ENCODE results near the gene EDAR. TPM values are rescaled to one million over a fixed set of nuclear protein-coding genes. Genes with fewer than 3 reads are reported as not detected.

EDAR gene
- total RNA-seq, 1 donor from 2014 or later, result 5.5 TPM

DNA sequence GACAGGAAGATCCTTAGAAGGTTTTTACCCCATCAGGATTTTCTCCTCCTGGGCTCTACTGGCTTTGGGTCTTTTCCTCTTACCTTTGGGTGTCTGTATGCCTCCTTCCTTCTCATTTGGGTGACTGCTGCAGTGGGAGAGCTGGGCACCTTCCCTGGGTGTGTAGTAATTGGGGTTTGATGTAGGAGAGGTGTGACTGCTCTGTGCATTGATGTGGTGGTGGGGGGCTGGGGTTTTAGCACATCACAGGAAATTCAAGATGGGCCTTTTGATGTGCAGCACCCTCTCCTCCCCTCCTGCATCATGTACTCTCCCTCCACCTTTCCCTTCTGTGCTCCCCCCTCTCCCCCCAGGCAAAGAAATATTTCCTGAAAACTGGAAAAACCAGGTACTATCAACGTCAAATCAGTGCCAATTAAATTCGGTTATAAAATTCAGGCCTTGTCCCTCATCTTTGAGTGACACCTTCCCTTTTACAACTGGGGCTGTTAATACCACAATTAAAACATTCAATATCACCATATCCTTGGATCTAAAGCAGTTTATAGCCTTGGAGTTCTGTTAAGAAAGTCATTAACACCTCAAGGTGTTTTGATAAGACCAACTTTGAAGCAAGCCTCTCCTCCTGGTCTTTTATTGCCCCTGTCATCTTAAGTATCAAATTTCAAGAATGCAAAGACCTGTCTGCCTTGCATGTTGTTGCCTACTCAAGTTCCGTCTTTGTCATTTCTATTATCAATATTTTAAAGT lies 23.3 kb downstream of the EDAR start:
- peaks cover 63% of the 10 kb centered on the region for H3K4me1 Mint-ChIP-seq
- no peaks in the 10 kb centered on the region for H3K27me3 Mint-ChIP-seq (ENCODE audit: low read depth)
- H3K4me3 Mint-ChIP-seq, result no peak overlapping the region
- DNase-seq (ENCODE audit: low spot score in 2 of 2, unreplicated experiment in 2 of 2), result no peak
- H3K9me3 Mint-ChIP-seq, result no peaks in the 10 kb centered on the region
- peak overlapping the region; percentile 95 for H3K27ac Mint-ChIP-seq
- TF ChIP-seq, protein P1, sequence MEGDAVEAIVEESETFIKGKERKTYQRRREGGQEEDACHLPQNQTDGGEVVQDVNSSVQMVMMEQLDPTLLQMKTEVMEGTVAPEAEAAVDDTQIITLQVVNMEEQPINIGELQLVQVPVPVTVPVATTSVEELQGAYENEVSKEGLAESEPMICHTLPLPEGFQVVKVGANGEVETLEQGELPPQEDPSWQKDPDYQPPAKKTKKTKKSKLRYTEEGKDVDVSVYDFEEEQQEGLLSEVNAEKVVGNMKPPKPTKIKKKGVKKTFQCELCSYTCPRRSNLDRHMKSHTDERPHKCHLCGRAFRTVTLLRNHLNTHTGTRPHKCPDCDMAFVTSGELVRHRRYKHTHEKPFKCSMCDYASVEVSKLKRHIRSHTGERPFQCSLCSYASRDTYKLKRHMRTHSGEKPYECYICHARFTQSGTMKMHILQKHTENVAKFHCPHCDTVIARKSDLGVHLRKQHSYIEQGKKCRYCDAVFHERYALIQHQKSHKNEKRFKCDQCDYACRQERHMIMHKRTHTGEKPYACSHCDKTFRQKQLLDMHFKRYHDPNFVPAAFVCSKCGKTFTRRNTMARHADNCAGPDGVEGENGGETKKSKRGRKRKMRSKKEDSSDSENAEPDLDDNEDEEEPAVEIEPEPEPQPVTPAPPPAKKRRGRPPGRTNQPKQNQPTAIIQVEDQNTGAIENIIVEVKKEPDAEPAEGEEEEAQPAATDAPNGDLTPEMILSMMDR (IDR thresholded peaks at IDR 0.05; ENCODE audit: unreplicated experiment), result no peak
- no peaks in the 10 kb centered on the region for H3K36me3 Mint-ChIP-seq

DNA sequence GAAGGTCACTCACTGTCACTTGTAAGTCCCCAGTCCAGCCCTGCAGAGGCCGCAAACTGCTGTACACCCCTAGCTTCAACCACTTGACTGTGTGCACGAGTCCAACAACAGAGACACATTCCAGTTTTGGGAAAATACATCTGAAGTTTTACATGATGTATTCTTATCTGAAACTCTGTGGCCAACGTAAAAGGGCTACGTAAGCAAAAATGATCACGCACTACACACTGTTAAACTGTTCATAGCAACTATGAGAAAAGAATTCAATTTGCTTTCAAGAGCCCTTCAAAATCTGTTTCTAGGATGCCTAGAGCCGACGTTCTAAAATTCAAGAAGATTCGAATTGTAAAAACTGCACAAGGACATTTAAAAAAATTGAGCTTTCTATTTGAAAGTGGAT lies 26.0 kb downstream of the EDAR start:
- no peaks in the 10 kb centered on the region for H3K36me3 Mint-ChIP-seq
- peaks cover 63% of the 10 kb centered on the region for H3K4me1 Mint-ChIP-seq
- no peak for DNase-seq (ENCODE audit: low spot score in 2 of 2, unreplicated experiment in 2 of 2)
- no peak overlapping the region for H3K4me3 Mint-ChIP-seq
- no peaks in the 10 kb centered on the region for H3K9me3 Mint-ChIP-seq
- H3K27ac Mint-ChIP-seq, result no peak overlapping the region
- TF ChIP-seq, protein P1 (IDR thresholded peaks at IDR 0.05; ENCODE audit: unreplicated experiment), result no peak
- no peaks in the 10 kb centered on the region for H3K27me3 Mint-ChIP-seq (ENCODE audit: low read depth)

DNA sequence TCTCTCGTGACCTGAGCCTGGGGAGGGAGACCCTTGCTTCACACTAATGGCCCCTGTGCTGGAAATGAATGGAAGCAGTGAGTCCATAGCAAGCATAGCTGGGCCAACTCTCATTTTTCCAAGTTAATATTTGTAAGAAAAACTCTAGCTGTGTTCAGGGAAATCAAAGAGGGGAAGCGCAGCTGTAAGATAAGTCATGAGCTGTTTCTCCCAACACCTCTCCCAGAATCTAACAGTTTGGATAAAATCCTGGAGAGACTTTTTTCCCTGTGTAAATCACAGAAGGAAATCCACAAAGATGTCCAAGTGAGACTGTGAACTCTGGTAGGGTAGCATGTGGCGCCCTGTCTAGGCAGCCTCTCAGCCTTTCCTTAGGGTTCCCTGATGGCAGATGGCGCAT lies 27.2 kb downstream of the EDAR start:
- DNase-seq (ENCODE audit: low spot score in 2 of 2, unreplicated experiment in 2 of 2), result no peak
- Mint-ChIP-seq H3K9me3 (no peaks in the 10 kb centered on the region), H3K27ac (no peak overlapping the region), H3K4me1 (peaks cover 63% of the 10 kb centered on the region), H3K4me3 (no peak overlapping the region), H3K27me3 (ENCODE audit: low read depth) (no peaks in the 10 kb centered on the region), H3K36me3 (no peaks in the 10 kb centered on the region)
- TF ChIP-seq, protein P1 (IDR thresholded peaks at IDR 0.05; ENCODE audit: unreplicated experiment), result no peak

DNA sequence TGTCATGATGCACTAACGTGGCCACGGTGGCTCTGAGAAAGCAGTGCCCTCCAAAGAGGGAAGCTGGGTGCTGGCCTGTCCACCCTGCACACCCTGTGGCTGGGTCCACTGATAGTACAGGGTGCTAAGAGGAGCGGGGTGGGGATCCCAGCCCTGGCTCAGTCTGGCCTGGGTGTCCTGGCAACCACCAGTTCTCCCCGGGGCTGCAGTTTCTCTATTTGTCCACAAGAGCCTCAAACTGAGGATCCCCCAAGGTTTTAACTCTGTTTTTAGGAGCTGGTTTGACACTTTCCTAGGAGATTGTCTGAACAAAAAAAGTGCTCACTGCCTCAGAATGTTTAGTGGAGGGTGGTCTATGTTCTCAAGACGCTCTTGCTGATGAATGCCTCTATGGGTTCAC lies 29.0 kb downstream of the EDAR start:
- Mint-ChIP-seq H3K27me3 (ENCODE audit: low read depth) (no peaks in the 10 kb centered on the region), H3K36me3 (no peaks in the 10 kb centered on the region), H3K4me3 (no peak overlapping the region), H3K9me3 (no peaks in the 10 kb centered on the region), H3K4me1 (peaks cover 49% of the 10 kb centered on the region), H3K27ac (no peak overlapping the region)
- TF ChIP-seq, protein P1 (IDR thresholded peaks at IDR 0.05; ENCODE audit: unreplicated experiment), result peak; percentile 17
- no peak for DNase-seq (ENCODE audit: low spot score in 2 of 2, unreplicated experiment in 2 of 2)

DNA sequence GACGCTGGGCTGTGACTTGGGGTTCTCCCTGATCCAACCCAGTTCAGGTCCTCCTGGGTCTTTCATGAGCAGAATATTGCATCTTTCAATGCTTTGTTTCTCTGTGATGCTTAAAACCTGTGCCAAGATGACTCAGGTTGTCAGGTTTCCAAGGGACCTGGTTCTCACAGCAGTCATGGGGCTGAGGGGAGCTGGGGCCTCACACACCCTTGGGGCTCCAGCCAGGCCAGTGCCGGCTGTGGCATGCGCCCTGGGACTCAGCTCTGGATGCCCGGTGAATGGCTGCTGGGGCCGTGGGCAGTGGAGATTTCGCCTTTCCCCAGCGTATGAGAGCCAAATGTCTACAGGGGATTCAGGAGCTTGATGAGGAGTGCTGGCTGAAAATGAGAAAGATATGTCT lies 29.6 kb downstream of the EDAR start:
- Mint-ChIP-seq H3K9me3 (no peaks in the 10 kb centered on the region), H3K4me3 (no peak overlapping the region), H3K27ac (no peak overlapping the region), H3K27me3 (ENCODE audit: low read depth) (no peaks in the 10 kb centered on the region), H3K36me3 (no peaks in the 10 kb centered on the region), H3K4me1 (peaks cover 44% of the 10 kb centered on the region)
- DNase-seq (ENCODE audit: low spot score in 2 of 2, unreplicated experiment in 2 of 2), result no peak
- TF ChIP-seq, protein P1 (IDR thresholded peaks at IDR 0.05; ENCODE audit: unreplicated experiment), result no peak

Measured in mesothelial cell of epicardium (in vitro differentiated cells).